MM.1S (cell line): ENCODE measurements around the gene SCUBE3.

Source experiments
- EZH2phosphoT487 ChIP-seq: fragments of 300-600 bp; sonication (generic); IDR thresholded peaks from 2 replicates; pipeline ENCODE4 v1.6.1; 2018; ENCODE audit warnings: antibody characterized with exemption, low read length
- TF ChIP-seq, protein P1 (sequence below): fragments of 300-600 bp; sonication (generic); IDR thresholded peaks from 2 replicates; pipeline ENCODE4 v1.5.1; 2016; ENCODE audit warnings: antibody characterized with exemption, low read length, mixed read lengths

DNA sequence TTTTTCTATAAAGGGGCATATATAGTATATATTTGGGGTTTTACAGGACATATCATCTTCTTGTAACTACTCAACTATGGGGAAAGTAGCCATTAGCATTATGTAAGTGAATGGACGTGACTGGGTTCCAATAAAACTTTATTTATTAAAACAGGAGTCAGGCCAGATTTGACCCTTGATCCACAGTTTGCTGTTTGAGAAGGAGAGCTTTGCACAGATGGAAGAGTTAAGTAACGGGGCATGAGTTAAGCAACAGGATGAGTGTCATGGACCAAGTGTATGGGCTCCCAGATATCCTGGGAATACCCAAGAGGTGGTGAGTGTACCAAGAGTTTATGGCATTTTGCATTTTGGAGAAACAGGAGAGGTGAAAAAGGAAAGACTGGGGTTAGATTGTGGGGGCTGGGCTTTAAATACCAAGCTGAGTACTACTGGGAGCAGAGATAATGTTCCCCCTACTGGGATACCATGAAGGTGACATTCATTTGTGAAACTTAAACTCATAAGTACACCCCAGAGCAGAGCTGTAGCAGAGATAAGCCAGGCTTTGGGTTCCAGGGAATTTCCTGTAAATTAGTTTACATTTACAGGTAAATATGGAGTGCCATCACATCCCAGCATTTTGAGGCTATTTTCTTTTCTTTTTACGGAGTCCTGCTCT, 18.5 kb upstream of the SCUBE3 start:
- no peak for TF ChIP-seq EZH2phosphoT487
- TF ChIP-seq, protein P1, sequence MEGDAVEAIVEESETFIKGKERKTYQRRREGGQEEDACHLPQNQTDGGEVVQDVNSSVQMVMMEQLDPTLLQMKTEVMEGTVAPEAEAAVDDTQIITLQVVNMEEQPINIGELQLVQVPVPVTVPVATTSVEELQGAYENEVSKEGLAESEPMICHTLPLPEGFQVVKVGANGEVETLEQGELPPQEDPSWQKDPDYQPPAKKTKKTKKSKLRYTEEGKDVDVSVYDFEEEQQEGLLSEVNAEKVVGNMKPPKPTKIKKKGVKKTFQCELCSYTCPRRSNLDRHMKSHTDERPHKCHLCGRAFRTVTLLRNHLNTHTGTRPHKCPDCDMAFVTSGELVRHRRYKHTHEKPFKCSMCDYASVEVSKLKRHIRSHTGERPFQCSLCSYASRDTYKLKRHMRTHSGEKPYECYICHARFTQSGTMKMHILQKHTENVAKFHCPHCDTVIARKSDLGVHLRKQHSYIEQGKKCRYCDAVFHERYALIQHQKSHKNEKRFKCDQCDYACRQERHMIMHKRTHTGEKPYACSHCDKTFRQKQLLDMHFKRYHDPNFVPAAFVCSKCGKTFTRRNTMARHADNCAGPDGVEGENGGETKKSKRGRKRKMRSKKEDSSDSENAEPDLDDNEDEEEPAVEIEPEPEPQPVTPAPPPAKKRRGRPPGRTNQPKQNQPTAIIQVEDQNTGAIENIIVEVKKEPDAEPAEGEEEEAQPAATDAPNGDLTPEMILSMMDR: no peak
